ENCODE results near the gene NT5C3B.
"Not testable (repeated sequence)": the region's sequence is repeated elsewhere in the genome, so short reads cannot be mapped to it uniquely, and the experiment has no call there.

NT5C3B gene

DNA sequence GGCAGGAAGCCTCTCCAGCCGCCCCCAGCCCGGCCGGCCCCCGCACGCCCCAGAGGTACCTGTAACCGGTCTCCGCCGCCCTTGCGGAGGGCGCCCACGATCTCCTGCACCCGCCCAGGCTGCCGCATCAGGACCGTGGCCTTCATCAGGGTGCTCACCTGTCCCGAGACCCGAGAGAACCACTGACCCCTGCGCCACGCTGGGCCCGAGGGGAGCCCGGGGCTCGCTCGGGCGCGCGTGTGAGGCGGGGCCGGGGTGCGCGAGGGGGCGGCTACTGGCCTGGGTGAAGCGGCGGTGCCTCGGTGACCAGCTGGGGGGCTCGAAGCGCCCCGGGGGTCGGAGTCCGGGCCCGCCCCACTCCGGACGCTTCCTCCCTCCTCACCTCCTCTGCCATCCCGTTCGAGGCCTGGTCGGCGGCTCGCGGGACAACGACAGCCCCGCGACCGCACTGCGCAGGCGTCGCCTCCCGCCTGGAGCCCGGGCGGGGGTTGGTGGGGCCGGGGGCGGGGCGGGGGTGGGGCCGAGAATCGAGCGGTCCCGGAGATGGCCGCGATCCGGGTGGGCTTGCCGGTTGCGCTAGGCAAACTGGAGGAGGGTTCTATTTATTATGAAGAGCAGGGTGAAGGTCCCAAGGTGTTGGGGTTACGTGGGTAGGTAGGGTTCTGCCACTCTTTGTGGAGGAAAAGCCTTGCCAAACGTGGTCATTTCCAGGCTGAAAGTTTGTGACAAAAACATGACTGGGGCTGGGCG lies at the start of gene NT5C3B:
Gene NT5C3B, minus strand, starts transcription at position 433 of the 750 bp plus-strand sequence. Its CDS starts 39 bp downstream, at position 394.
- peak; percentile 58 for DNase-seq

DNA sequence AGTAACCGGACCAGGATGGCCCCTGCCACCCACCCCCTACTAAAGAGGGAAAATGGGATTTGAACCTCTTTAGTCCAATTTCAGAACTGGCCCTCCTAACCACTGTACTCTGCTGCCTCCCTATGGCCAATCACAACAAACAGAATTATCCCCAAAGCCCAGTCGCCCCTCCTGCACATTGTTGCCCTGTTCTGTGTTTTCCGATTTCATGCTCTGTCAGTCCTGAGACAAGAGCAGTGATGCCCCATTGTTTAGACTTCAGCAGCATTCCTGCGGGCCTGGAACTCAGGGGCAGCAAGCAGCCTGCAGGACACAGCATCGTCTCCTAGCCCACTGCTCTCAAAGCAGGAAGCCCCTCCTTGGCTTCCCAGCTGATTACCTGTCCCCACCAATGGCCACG lies 49.7 kb upstream of the NT5C3B start:
- DNase-seq = no peak

DNA sequence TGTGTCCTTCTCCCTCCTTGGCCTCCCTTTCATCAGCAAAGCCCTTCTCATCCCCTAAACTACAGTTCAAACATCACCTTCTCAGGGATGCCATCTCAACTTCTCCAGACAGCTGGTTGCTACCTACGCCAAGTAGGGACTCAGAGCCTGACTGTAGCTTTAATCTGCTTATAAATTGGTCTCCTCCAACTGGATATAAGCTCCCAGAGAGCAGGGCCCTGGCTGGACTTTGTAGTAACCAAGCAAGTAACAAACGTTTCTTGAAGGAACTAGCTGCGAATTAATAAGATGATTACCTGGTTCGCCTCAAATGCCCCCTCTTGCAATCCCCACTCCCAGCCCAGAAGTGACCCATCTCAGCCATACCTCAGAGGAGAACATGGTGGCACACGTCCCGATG lies 46.7 kb upstream of the NT5C3B start:
- no peak for DNase-seq

DNA sequence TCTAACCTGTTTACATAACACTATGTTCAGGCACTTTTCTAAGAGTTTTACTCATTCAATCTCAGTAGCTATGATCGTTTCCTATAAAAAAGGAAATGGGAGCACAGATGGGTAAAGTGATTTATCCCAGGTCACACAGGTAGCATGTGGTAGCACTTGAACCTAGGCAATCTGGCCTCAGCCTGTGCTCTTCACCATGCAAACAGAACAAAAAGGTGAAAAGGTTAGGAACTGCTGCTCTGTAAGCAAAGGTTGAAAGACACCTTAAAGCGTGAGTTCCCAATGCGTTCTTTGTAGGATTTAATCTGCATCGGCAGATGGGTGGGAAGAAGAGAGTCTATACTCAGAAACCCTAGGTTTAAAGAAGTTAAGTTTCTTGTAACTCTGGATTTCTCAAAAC lies 44.1 kb upstream of the NT5C3B start:
- no peak for DNase-seq

DNA sequence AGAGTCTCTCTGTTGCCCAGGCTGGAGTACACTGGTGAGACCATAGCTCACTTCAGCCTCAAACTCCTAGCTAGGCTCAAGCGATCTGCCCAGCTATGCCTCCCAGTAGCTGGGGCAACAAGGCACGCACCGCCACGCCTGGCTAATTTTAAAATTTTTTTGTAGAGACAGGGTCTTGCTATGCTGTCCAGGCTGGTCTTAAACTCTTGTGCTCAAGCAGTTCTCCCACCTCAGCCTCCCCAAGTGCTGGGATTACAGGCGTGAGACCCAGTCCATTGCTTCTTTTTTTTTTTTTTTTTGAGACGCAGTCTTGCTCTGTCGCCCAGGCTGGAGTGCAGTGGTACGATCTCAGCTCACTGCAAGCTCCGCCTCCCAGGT lies 38.2 kb upstream of the NT5C3B start:
- DNase-seq = not testable (repeated sequence)

DNA sequence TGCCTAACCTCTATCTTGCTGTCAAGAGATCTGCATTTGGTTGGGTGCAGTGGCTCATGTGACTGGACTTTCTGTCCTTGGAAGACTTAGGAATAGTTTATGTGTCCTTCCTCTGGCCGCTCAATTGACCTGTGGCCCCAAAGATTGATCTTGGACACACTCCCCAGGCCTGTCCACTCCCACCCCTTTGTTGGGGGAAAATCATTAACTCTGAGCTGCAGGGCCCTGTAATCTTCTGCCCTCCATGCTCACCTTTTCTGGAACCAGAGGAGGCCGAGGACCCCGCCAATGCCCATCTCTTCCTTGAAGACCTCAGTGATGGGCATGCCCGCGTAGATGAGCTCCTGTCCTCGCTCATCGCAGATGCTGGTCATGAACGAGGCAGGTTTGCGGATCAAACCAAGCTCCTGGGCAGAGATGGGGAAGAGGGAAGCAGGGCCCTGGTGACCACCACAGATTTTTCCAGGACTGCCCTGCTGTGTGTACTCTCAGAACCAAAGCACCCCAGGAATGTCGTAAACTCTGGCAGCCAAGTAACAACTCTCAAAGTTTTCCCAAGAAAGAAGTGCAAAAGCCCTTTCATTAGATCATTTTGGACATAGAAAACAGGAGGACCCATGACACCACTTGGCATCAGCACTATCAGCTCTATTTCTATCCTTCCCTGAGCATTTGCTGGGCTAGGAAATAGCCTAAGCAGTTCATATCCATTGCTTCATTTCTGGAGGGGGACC lies 37.7 kb upstream of the NT5C3B start:
- DNase-seq = no peak

DNA sequence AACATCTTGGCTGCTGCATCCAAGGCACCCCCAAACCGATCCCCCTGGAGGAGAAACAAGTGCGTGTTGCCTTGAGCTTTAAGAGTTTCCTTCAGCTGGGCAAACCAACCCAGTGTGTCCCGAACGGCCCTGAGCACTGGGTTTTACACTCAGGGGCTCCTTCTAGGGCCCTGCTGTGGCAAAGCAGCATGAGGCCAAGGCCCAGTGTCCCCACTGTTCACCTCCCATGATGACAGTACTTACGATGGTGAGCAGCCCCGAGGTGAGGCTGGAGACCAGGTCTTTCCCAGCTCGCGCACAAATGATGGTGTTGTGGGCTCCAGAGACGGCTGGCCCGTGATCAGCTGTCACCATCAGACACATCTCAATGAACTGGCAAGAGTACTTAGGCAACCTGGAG lies 35.8 kb upstream of the NT5C3B start:
- DNase-seq = no peak

DNA sequence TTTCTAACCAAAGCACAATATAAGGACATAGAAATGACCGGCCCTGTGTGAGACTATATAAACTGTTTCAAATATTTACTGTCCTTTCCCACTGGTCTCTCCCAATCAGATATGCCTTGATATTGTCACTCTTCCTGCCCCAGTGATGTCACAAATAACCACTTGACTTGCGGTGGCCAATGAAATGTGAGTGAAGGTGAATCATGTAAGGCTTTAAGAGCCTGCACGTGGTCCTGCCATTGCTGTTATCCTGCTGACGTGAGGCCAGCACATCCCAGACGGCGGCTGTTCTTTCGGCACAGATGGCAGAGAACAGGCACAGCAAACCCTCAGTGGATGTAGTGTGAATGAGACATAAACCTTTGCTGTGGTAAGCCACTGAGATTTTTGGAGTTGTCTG lies 34.6 kb upstream of the NT5C3B start:
- no peak for DNase-seq

DNA sequence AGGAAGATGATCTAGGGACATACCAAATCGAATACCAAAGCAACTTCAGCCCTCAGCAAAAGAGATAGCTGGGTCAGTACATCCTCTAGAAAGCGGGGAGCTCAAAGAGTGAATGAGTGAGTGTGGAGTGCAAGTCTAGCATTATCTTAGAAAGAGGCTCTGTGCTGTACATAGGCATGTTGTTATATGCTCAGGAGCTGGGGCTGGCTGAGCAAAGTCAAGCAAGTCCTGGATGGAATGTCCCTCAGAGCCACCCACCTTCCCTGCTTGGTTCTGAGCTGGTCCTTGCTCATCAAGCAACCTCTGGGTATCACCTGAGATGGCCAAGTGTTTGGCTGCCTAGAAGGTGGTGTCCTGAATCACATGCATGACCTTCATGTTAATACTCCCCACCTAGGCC lies 34.1 kb upstream of the NT5C3B start:
- no peak for DNase-seq

DNA sequence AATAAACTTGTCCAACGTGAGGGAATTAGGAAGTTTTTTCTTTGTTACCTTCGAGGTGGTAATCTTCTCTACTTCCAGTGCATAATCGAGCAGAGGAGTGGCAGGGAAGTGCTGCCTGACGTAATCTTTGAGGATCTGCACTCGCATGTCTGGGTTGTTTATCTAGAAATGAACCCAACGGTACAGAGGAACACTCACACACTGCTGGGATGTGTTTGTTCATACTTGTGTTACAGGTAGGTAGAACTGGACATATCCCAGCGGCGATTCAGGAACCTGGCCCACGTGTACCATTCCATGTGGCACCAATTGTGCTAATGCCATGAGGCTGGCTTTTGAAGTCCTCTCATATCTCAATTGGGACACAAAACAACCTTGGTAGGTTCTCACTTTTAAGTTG lies 33.4 kb upstream of the NT5C3B start:
- DNase-seq = no peak

DNA sequence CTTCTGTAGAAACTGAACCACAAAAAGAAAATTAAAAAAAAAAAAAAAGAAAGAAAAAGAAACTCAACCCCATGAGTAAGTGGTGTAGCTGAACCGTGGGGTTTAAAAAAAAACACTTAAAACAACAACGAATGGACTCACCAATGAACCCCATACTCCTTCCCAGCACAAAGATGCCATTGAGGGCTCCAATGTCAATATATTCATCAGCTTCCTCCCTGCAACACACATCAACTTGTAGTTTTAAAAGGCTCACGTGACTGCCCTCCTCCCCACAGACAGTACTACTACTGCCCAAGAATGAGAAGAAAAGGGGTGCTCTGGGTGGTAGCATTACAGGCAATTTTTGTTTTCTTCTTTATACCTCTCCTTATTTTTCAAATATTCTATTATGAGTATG lies 32.5 kb upstream of the NT5C3B start:
- no peak for DNase-seq

DNA sequence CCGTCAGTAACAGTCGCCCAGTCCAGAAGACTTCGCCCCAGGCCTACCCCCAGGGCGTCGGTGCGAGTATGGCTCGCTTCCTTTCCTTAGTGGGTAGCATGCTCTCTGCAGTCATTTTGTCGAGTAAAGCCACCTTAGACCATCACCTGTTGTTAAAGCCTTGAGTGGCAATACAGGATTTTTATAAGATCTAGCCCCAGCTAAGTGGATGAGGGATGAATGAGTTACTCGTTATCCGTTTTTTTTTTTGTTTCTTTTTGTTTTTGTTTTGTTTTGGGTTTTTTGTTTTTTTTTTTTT lies 29.5 kb upstream of the NT5C3B start:
- no peak for DNase-seq

DNA sequence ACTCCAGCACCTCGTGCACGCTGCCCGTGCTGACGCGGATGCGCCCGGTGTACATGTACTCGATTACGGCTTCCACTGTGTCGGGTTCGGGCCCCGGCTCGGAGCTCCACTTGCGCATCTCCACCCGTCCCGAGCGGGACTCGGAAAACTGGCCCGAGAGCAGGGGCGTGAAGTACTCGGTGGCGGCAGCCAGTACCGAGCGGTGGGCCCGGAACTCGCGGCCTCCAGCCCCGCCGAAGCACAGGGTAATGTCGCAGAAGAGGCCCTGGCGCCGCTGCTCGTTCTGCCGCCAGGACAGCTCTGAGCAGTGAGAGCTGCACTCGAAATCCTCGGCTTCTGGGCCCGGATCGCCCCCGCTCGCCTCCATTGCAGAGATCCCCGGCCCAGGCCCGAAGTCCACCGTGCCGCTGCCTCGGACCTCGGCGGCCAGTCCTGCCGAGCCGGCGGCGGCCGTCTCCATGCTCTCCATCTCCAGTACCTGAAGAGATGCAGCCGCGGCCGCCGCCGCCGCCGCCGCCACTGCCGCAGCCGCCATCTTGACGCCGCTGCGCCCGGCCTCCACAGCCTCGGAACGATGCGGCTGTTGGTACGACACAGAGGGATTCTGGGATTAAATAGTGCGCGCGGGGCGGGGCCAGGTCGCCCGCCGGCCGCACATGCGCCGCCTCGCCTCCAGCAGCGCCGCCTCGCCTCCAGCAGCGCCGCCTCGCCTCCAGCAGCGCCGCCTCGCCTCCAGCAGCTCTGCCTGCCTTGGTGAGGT lies 29.0 kb upstream of the NT5C3B start, which contains the start of gene KLHL11:
Gene KLHL11, minus strand, starts transcription at position 588 of the 760 bp plus-strand sequence. Its CDS starts 53 bp downstream, at position 535.
- DNase-seq = peak; percentile 87

DNA sequence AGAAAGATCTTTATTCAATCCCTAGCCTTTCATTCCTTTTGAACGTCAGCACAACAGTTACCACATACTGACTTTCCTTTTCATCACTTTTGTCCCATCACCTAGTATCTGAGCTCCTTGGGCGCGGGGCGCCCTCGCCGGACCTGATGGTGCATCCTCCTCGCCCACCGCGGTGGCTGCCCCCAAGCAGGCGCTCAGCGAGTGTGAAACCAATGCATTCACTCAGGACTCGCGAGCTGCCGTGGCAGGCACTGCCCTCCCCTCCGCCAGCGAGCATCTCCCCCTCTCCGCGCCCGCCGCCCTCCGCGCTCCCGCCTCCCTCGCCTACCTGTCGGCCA lies 28.4 kb upstream of the NT5C3B start:
- DNase-seq = no peak

DNA sequence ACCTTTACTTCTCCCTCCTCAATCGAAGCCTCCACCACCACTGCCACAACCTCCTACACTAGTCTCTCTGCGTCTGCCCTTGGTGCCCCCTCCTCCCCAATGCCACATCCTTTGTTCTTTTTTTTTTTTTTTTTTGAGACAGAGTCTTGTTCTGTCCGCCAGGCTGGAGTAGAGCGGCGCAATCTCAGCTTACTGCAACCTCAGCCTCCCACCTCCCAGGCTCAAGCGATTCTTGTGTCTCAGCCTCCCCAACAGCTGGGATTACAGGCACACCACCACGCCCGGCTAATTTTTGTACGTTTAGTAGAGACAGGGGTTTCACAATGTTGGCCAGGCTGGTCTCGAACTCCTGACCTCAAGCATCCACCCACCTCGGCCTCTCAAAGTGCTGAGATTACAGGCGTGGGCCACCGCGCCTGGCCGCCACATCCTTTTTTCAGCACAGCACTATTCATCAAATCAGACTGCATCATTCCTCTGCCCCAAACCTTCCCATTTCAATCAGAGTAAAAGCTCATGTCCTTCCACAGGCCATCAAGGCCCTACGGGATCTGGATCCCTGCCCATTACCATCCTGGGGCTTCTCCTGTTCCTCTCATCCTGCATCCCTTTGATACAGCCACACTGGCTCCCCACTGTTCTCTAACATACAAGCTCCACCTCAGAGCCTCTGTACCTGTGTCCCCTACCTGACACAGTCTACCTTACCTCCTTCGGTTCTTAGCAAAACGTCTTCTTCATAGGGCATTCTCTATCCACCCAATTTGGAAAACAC lies 27.2 kb upstream of the NT5C3B start:
- no peak for DNase-seq

DNA sequence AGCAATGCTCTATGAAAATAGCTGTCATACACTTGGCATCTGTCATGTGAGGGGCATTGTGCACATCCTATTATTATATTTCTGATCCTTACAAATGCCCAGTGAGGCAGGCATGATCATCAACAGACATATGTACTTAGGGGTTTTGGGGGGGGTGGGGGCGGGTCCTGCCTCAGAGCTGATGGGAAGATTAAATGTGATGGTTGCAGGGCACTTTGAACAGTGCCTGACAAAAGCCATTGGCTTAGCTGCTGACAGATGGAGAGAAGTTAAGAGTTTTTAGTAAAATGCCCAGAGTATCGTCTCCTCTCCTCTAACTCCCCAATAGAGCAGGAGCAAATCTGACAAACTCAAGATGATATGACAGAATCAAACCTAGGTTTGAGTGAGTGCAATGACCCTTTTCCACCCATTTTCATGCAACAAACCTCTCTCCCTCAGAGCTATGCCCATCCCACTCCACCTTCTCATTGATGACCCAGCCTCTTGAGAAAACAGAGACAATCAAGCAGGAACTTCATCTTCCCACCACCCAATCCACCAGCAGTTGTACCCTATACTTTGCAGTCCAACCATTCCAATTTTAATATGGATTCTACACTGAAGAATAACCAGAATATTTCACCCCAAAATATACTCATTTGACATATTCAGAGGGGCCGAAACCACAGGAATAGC lies 24.4 kb upstream of the NT5C3B start:
- no peak for DNase-seq

DNA sequence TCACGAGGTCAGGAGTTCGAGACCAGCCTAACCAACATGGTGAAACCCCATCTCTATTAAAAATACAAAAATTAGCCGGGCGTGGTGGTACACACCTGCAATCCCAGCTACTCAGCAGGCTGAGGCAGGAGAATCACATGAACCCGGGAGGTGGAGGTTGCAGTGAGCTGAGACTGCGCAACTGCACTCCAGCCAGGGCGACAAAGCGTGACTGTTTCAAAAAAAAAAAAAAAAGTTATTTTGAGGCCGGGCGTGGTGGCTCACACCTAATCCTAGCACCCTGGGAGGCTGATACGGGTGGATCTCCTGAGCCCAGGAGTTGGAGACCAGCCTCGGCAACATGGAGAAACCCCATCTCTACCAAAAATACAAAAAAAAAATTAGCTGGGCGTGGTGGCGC lies 15.3 kb upstream of the NT5C3B start:
- not testable (repeated sequence) for DNase-seq

DNA sequence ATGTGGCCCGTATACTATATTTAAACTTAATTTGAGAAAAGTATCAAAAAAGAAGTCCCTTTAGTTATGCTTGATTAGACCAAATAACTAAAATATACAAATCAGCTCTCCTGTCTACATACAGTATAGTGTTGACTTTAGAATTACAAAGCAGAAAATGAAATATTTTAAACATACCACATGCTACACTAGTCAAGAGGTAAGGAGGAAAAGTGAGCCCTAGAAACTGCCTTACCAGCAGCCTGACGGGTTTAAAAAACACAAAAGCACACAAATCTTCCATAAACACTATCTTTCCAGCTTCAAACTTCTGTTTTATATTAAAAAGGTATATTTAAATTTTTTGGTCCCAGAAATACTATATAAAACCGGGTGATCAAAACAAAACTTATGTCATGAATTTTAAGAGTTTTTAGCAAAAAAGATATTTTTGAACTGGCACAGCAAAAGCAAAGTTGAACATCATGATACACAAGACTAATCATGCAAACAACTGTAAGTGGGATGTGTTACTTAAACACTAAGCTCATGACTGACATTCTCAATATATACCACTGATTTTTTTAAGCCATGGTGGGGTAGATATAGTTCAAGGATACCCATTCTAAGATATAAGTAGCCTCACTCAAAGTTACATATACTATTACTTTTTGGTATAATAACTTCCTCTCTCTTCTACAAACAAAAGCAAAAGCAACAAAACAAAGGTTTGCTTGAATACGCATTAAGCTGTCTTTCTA lies 13.4 kb upstream of the NT5C3B start:
- no peak for DNase-seq

DNA sequence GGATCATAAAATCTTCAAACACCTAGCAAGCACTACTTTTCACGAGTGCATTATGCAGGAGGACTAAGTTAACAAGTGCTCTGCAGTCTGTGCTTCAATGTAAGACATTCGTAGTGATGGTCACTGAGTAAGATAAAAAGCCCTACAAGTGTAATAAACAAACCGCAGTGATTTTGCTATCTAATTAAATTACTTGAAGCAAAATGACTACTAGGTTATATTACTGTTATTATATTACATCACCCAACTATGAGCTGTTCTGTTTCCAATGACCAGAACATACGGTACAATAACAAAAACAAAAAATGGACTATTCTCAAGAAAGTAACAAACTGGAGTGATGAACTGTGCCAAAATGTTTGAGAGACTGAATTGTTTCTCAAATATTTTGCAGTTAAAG lies 12.8 kb upstream of the NT5C3B start:
- no peak for DNase-seq

DNA sequence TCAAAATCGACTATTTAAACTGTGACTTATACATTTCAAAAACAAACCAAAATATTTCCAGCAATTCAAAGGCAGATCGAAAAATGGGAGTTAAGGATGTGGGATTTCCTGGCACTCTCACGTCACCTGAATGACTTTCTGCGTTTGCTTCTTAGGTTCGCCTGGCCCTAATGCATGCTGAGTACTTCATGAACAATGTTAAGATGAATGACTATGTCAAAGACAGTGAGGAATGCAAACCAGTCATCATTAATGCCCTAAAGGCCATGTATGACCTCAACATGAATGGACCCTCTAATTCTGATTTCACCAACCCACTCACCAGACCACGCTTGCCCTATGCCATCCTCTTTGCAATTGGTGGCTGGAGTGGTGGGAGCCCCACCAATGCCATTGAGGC lies 8.9 kb upstream of the NT5C3B start:
- no peak for DNase-seq

DNA sequence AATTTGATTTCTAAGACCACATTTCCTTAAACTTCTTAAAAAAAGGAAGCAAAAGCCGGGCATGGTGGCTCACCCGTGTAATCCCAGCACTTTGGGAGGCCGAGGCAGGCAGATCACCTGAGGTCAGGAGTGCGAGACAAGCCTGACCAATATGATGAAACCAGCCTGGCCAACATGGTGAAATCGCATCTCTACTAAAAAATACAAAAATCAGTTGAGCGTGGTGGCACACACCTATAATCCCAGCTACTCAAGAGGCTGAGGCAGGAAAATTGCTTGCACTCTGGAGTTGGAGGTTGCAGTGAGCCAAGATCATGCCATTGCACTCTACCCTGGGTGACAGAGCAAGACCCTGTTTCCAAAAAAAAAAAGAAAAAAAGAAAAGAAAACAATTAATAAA lies 4.7 kb upstream of the NT5C3B start:
- DNase-seq = not testable (repeated sequence)

DNA sequence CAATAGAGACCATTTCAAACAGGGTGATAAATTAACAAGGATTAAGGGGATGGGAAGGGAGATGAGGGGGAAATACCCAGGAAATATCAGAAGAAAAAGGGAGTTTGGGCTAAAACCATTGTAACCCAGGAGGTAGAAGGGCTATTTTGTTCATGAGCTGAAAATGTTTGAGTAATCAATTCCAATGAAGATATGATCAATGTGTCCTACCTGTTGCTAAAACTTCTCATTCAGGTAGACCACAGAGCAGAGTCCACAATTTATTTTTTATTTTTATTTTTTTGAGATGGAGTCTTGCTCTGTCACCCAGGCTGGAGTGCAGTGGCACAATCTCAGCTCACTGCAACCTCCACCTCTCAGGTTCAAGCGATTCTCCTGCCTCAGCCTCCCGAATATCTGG lies 3.4 kb upstream of the NT5C3B start:
- DNase-seq = not testable (repeated sequence)
